GM12872 (cell line): ENCODE results near the gene TRERF1.

Source experiments
- CTCF ChIP-seq: IDR thresholded peaks from 3 replicates; pipeline ENCODE4 v1.5.1; 2011; ENCODE audit warnings: low read depth, mild to moderate bottlenecking, low read length, moderate library complexity; ENCODE audit not compliant: insufficient read depth

The TRERF1 gene

GRCh38 chr6:42300701-42301100 is 151.0 kb downstream of the TRERF1 start:
- TF ChIP-seq CTCF, result no peak

GRCh38 chr6:42300185-42300584 is 151.5 kb downstream of the TRERF1 start:
- TF ChIP-seq CTCF, result no peak

- TF ChIP-seq CTCF, result no peak
These were observed 154.1 kb downstream of the TRERF1 start for GRCh38 chr6:42297661-42298060.

- TF ChIP-seq CTCF, result no peak
These were observed 155.1 kb downstream of the TRERF1 start for GRCh38 chr6:42296614-42297013.

GRCh38 chr6:42295677-42296076 is 156.0 kb downstream of the TRERF1 start:
- no peak for TF ChIP-seq CTCF

- no peak for TF ChIP-seq CTCF
These were observed 156.5 kb downstream of the TRERF1 start for GRCh38 chr6:42295181-42295580.

GRCh38 chr6:42294759-42295158 is 157.0 kb downstream of the TRERF1 start:
- no peak for TF ChIP-seq CTCF
